K562 (cell line): ENCODE results near the gene CDC42EP5. TPM values are rescaled to one million over a fixed set of nuclear protein-coding genes. Genes with fewer than 3 reads are reported as not detected.
"Not testable (repeated sequence)": the region's sequence is repeated elsewhere in the genome, so short reads cannot be mapped to it uniquely, and the experiment has no call there.

Experiments
- ATAC-seq: fragments of 200-7000 bp; cut with Tn5 transposase; 3 replicates; pipeline ENCODE4 v1.9.1; 2020; ENCODE audit warnings: moderate library complexity
- BruUV-seq: library from RNA; stranded (reverse); fragments of 400-500 nt; replicated peaks from 2 replicates; lab custom pipeline; 2021; lab: Mats Ljungman, UMichigan
- CTCF ChIA-PET: fragments of 300-600 bp; formaldehyde crosslinking; extraction: SDS; loops from one replicate; lab custom pipeline; 2021; ENCODE audit warnings: low intra/inter-chr PET ratio; lab: Yijun Ruan, JAX
- POLR2A ChIA-PET: fragments of 300-600, 350-650 bp; sonication (Branson Sonifier 250); formaldehyde crosslinking; extraction: SDS; loops from one replicate; lab custom pipeline; 2021; ENCODE audit warnings: antibody characterized with exemption, inconsistent platforms; lab: Yijun Ruan, JAX
- DNase-seq, 4 experiments: peaks; one replicate each; pipeline versions ENCODE4 v3.0.0 to v3.0.0-alpha.2; 2011 to 2018; ENCODE audit warnings: low spot score in 3 of 4, mixed read lengths in 3 of 4; ENCODE audit errors: extremely low read depth in 1 of 4
- FAIRE-seq: peaks from 2 replicates; lab custom pipeline; 2011; peaks lifted over from hg19 to GRCh38; lab: Jason Lieb, UNC
- H2AFZ ChIP-seq: 2 replicates; pipeline ENCODE4 v1.6.0; 2011; ENCODE audit warnings: low read depth, low read length, control low read depth, inconsistent platforms
- H3K27ac ChIP-seq: fragments of 200-600 bp; 3 replicates; pipeline ENCODE4 v1.8.0; 2011; ENCODE audit warnings: low read depth, mild to moderate bottlenecking, control low read depth, inconsistent platforms, low read length, moderate library complexity, mixed read lengths; ENCODE audit errors: extremely low read depth
- H3K27me3 ChIP-seq, 2 experiments: fragments of 300-600 bp in 1 of 2; 2 replicates in 1 of 2; 3 replicates in 1 of 2; pipeline versions ENCODE4 v1.6.0 to v1.8.0; 2011; ENCODE audit warnings: inconsistent platforms in 2 of 2, low read length in 2 of 2, mild to moderate bottlenecking in 1 of 2, mixed read lengths in 1 of 2, moderate library complexity in 1 of 2; ENCODE audit not compliant: control insufficient read depth in 2 of 2, insufficient read depth in 2 of 2
- H3K36me3 ChIP-seq: fragments of 300-600 bp; 3 replicates; pipeline ENCODE4 v1.8.0; 2011; ENCODE audit warnings: mild to moderate bottlenecking, low read length, inconsistent platforms; ENCODE audit not compliant: control insufficient read depth, insufficient read depth
- H3K4me1 ChIP-seq, 2 experiments: fragments of 200-600 bp in 1 of 2; replicated peaks in 1 of 2; 2 replicates in 1 of 2; 3 replicates in 1 of 2; pipeline versions ENCODE4 v1.5.1 to v1.8.0; 2011; ENCODE audit warnings: inconsistent platforms in 2 of 2, low read length in 2 of 2, mild to moderate bottlenecking in 1 of 2, mixed read lengths in 1 of 2, moderate library complexity in 1 of 2; ENCODE audit not compliant: control insufficient read depth in 2 of 2, insufficient read depth in 2 of 2
- H3K4me2 ChIP-seq: 2 replicates; pipeline ENCODE4 v1.6.1; 2011; ENCODE audit warnings: low read length, control low read depth, inconsistent platforms, mixed read lengths; ENCODE audit not compliant: insufficient read depth
- H3K4me3 ChIP-seq: fragments of 200-600 bp; sonication (generic), shearing (Covaris generic); 2 replicates; pipeline ENCODE4 v1.5.1; 2016; ENCODE audit warnings: control low read depth, inconsistent platforms
- H3K79me2 ChIP-seq: fragments of 200-600 bp; 3 replicates; pipeline ENCODE4 v1.8.0; 2011; ENCODE audit warnings: low read length, inconsistent platforms; ENCODE audit not compliant: control insufficient read depth, insufficient read depth
- H3K9ac ChIP-seq, 2 experiments: 2 replicates each; pipeline versions ENCODE4 v1.6.0 to v1.6.1; 2011; ENCODE audit warnings: low read depth in 2 of 2, low read length in 2 of 2, control low read depth in 1 of 2, inconsistent platforms in 1 of 2, mild to moderate bottlenecking in 1 of 2, mixed read lengths in 1 of 2; ENCODE audit not compliant: insufficient read depth in 1 of 2
- H3K9me1 ChIP-seq: one replicate; pipeline ENCODE4 v1.6.0; 2011; ENCODE audit warnings: inconsistent platforms, mild to moderate bottlenecking, low read length, moderate library complexity; ENCODE audit not compliant: control insufficient read depth, insufficient read depth
- H3K9me3 ChIP-seq: replicated peaks from 2 replicates; pipeline ENCODE4 v1.5.1; 2011; ENCODE audit warnings: low read depth, low read length, inconsistent platforms; ENCODE audit not compliant: control insufficient read depth, insufficient read depth
- H4K20me1 ChIP-seq: replicated peaks from 2 replicates; pipeline ENCODE4 v1.6.1; 2011; ENCODE audit warnings: low read length, inconsistent platforms, mixed read lengths; ENCODE audit not compliant: control insufficient read depth, insufficient read depth
- CBX5 ChIP-seq: IDR thresholded peaks from 2 replicates; pipeline ENCODE4 v1.6.1; 2014; ENCODE audit warnings: low read depth, borderline replicate concordance
- CC2D1A ChIP-seq: fragments of 450-650 bp; IDR thresholded peaks from 2 replicates; pipeline ENCODE4 v1.6.1; 2017; ENCODE audit warnings: mild to moderate bottlenecking
- CHD2 ChIP-seq: IDR thresholded peaks from 2 replicates; pipeline ENCODE4 v1.6.1; 2011; ENCODE audit warnings: low read depth, low read length
- KDM1A ChIP-seq, 2 experiments: fragments of 450-650 bp; IDR thresholded peaks; 2 replicates each; pipeline ENCODE4 v1.6.1; 2016; ENCODE audit warnings: mild to moderate bottlenecking in 2 of 2
- NFIC ChIP-seq: fragments of 450-650 bp; IDR thresholded peaks from 2 replicates; pipeline ENCODE4 v1.6.1; 2017; ENCODE audit warnings: mild to moderate bottlenecking, inconsistent platforms
- NFIX ChIP-seq: fragments of 250-450 bp; sonication (Bioruptor Pico); IDR thresholded peaks from 2 replicates; pipeline ENCODE4 v1.4.0; 2020; ENCODE audit warnings: low read depth, mild to moderate bottlenecking, moderate library complexity
- RBM25 ChIP-seq: fragments of 200-400 bp; formaldehyde crosslinking; IDR thresholded peaks from 2 replicates; pipeline ENCODE4 v1.6.1; 2018; ENCODE audit warnings: low read length, low read depth, moderate library complexity; ENCODE audit not compliant: severe bottlenecking
- ZNF143 ChIP-seq: sonication (generic); formaldehyde crosslinking; IDR thresholded peaks from 2 replicates; pipeline ENCODE4 v1.9.0; 2022; ENCODE audit warnings: mild to moderate bottlenecking, missing genetic modification reagents
- WGBS: fragments of 100-300 bp; shearing (Covaris generic); methylation state at CpG from one replicate; pipeline ENCODE4 v1.1.6; 2016; ENCODE audit warnings: low coverage, mixed read lengths; ENCODE audit not compliant: insufficient coverage; ENCODE audit errors: missing lambda C conversion rate; 5-methylcytosine and 5-hydroxymethylcytosine counted together
- in situ Hi-C: fragments of 300-500 bp; cut with MboI; formaldehyde crosslinking; loops from 4 replicates; pipeline ENCODE4 v1.15.0; 2018; ENCODE audit warnings: inconsistent platforms, mixed read lengths
- intact Hi-C: fragments of 100-400 bp; cut with micrococcal nuclease; formaldehyde crosslinking; loops from 2 replicates; pipeline ENCODE4 v1.14.2; 2022
- polyA plus RNA-seq, 8 experiments: library from polyadenylated mRNA; depleted of rRNA in 4 of 8; stranded (reverse) in 5 of 8; unstranded in 3 of 8; fragments of >200 nt; fragmentation: Nextera tagmentation in 2 of 8; fragmentation: Illumina TruSeq in 1 of 8; extraction: Ambion mirVana in 2 of 8; extraction: Trizol in 1 of 8; gene quantifications; 2 replicates each; pipeline versions ENCODE4 v1.2.1 to v1.2.3, GENCODE V29; 2011 to 2014; ENCODE audit warnings: inconsistent platforms in 1 of 8, missing spikeins in 1 of 8
- total RNA-seq, 7 experiments: library from RNA; depleted of rRNA in 6 of 7; stranded (reverse); fragments of >200 nt in 6 of 7; fragmentation: Illumina TruSeq in 2 of 7; extraction: Trizol in 2 of 7; gene quantifications; 2 replicates each; pipeline versions ENCODE4 v1.2.1 to v1.2.3, GENCODE V29; 2011 to 2021; ENCODE audit warnings: low replicate concordance in 1 of 7
- TF ChIP-seq, protein P1 (sequence below), 2 experiments: fragments of 450-650 bp; formaldehyde crosslinking in 1 of 2; IDR thresholded peaks; 2 replicates each; pipeline versions ENCODE4 v1.4.0 to v1.6.1; 2014 to 2020; ENCODE audit warnings: mild to moderate bottlenecking in 2 of 2, borderline replicate concordance in 1 of 2, low read depth in 1 of 2

The CDC42EP5 gene
- total and polyA plus RNA-seq, 9 of the 15 experiments (the other 6 are each of a cell fraction or from before 2014, with no cell fraction given): 0.15 to 0.38 TPM; not detected in 7

DNA sequence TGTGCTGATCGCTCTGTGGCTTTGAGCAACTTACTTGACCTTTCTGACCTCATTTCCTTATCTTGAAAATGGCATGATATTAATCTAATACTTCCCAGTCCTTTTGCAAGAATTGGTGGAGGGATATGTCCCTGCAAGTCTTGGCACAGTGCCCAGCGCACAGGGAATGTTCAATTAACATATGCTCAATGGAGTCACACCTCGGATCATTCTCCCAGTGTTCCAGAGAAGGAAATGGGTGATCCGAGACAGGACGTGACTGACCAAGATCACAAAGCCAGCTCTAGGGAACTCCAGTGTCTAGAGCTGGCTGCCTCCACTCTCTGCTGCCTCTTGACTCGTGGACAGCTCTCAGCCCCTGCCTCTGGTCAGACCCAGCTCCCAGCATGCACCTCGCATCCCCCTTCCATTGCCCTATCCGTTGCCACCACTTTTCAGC lies 3.6 kb downstream of the CDC42EP5 start:
- CTCF ChIA-PET: no interaction called here
- Histone ChIP-seq H3K27ac (no peak overlapping the region), H3K4me3 (no peak overlapping the region), H3K9me1 (no peaks in the 10 kb centered on the region), H3K4me1 (peaks cover 0 to 33% of the 10 kb centered on the region in 2 experiments; a peak in 2 of 5 replicates), H2AFZ (no peak overlapping the region), H3K36me3 (no peaks in the 10 kb centered on the region), H3K9ac (peak overlapping the region in 1 of 2 experiments; percentile 55; a peak in 1 of 4 replicates), H3K4me2 (no peak overlapping the region; the same call in 1 of the 2 replicates), H3K9me3 (no peaks in the 10 kb centered on the region), H3K27me3 (peaks cover 6 to 30% of the 10 kb centered on the region in 2 experiments), H4K20me1 (0 out of 2 replicates have a peak, but pooled peaks cover 3% of the 10 kb centered on the region), H3K79me2 (no peaks in the 10 kb centered on the region)
- peak; percentile 58 for FAIRE-seq
- DNase-seq: peak in 2 of 4 experiments; percentile 20 to 30
- intact Hi-C loops (no loop called here), in situ Hi-C loops (no loop called here)
- no TSS peak for BruUV-seq
- under 1% methylated on average over 8 of the region's 8 CpGs for WGBS
- ATAC-seq: peak; percentile 30; the same call in 1 of the 3 replicates
- peak; percentile 61 for TF ChIP-seq ZNF143 (CRISPR knock-in tag)
- TF ChIP-seq CHD2: no peak
- TF ChIP-seq KDM1A (IDR thresholded peaks at IDR 0.05): peak in 1 of 2 experiments; percentile 53; a peak in 2 of 4 replicates
- TF ChIP-seq CC2D1A: no peak
- TF ChIP-seq NFIC: peak; percentile 88
- TF ChIP-seq NFIX (CRISPR knock-in tag): peak; percentile 42
- peak; percentile 11 for TF ChIP-seq RBM25
- TF ChIP-seq CBX5: no peak
- TF ChIP-seq, protein P1, sequence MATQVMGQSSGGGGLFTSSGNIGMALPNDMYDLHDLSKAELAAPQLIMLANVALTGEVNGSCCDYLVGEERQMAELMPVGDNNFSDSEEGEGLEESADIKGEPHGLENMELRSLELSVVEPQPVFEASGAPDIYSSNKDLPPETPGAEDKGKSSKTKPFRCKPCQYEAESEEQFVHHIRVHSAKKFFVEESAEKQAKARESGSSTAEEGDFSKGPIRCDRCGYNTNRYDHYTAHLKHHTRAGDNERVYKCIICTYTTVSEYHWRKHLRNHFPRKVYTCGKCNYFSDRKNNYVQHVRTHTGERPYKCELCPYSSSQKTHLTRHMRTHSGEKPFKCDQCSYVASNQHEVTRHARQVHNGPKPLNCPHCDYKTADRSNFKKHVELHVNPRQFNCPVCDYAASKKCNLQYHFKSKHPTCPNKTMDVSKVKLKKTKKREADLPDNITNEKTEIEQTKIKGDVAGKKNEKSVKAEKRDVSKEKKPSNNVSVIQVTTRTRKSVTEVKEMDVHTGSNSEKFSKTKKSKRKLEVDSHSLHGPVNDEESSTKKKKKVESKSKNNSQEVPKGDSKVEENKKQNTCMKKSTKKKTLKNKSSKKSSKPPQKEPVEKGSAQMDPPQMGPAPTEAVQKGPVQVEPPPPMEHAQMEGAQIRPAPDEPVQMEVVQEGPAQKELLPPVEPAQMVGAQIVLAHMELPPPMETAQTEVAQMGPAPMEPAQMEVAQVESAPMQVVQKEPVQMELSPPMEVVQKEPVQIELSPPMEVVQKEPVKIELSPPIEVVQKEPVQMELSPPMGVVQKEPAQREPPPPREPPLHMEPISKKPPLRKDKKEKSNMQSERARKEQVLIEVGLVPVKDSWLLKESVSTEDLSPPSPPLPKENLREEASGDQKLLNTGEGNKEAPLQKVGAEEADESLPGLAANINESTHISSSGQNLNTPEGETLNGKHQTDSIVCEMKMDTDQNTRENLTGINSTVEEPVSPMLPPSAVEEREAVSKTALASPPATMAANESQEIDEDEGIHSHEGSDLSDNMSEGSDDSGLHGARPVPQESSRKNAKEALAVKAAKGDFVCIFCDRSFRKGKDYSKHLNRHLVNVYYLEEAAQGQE (IDR thresholded peaks at IDR 0.05; ENCODE audit: borderline replicate concordance): peak; percentile 13; the same call in 1 of the 2 replicates
- TF ChIP-seq, protein P1 (CRISPR knock-in tag; IDR thresholded peaks at IDR 0.05; ENCODE audit: low read depth): no peak
- POLR2A ChIA-PET: no interaction called here

DNA sequence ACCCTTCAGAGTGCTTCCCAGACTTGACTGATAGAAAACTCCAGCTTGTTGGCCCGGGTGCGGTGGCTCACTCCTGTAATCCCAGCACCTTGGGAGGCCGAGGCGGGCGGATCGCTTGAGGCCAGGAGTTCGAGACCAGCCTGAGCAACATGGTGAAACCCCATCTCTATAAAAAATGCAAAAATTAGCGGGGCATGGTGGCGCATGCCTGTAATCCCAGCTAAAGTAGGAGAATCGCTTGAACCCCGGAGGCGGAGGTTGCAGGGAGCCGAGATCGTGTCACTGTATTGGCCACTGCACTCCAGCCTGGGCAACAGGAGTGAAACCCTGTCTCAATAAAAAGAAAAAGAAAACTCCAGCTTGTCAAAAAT lies 7.0 kb downstream of the CDC42EP5 start:
- H3K9ac ChIP-seq, H3K9me1 ChIP-seq, H3K9me3 ChIP-seq, H3K79me2 ChIP-seq, H3K4me3 ChIP-seq, ATAC-seq, intact Hi-C loops, DNase-seq, FAIRE-seq, BruUV-seq, H2AFZ ChIP-seq, H4K20me1 ChIP-seq, in situ Hi-C loops, H3K4me2 ChIP-seq, POLR2A ChIA-PET, H3K27ac ChIP-seq: not testable (repeated sequence)
- Histone ChIP-seq H3K4me1 (peaks cover 0 to 43% of the 10 kb centered on the region in 2 experiments; a peak in 2 of 5 replicates), H3K27me3 (peaks cover 3 to 17% of the 10 kb centered on the region in 2 experiments; a peak in 4 of 5 replicates), H3K36me3 (peaks cover 15% of the 10 kb centered on the region; the same call in 2 of the 3 replicates)
- WGBS: 81% methylated on average over 14 of the region's 14 CpGs
- CTCF ChIA-PET: interaction anchor here (0.7 kb wide), 1 partner anchor 1502 kb away, joined by 4 read pairs; no protein-coding TSS in a partner anchor
